PC-9 (cell line): Measurements from ENCODE around the gene RYR2. TPM values are rescaled to one million over a fixed set of nuclear protein-coding genes. Genes with fewer than 3 reads are reported as not detected.

Experiments
- BruUV-seq: library from RNA; stranded (reverse); fragments of 400-500 nt; replicated peaks from 2 replicates; lab custom pipeline; 2021; lab: Mats Ljungman, UMichigan
- CTCF ChIA-PET: fragments of 300-600 bp; sonication (Branson Sonifier 250); formaldehyde crosslinking; loops from one replicate; lab custom pipeline; 2022; ENCODE audit warnings: antibody characterized with exemption; lab: Charles Lee
- POLR2A ChIA-PET: fragments of 300-600 bp; sonication (Branson Sonifier 250); formaldehyde crosslinking; loops from one replicate; lab custom pipeline; 2022; ENCODE audit warnings: antibody characterized with exemption; ENCODE audit not compliant: unreplicated experiment; lab: Charles Lee
- DNase-seq, 2 experiments: peaks; one replicate each; pipeline versions ENCODE4 v3.0.0 to v3.0.0-alpha.2; 2015 to 2022; ENCODE audit warnings: mixed read lengths in 1 of 2
- H2AFZ ChIP-seq: fragments of 200-600 bp; sonication (generic); 2 replicates; pipeline ENCODE4 v1.8.1; 2017; ENCODE audit warnings: antibody characterized with exemption
- H3F3A ChIP-seq: fragments of 200-600 bp; sonication (generic); 2 replicates; pipeline ENCODE4 v1.8.1; 2017; ENCODE audit warnings: antibody characterized with exemption, mild to moderate bottlenecking, low read depth; ENCODE audit not compliant: insufficient read depth
- H3K27ac ChIP-seq: fragments of 200-600 bp; sonication (generic); 2 replicates; pipeline ENCODE4 v1.6.1; 2016; ENCODE audit warnings: mixed run types
- H3K27me3 ChIP-seq: fragments of 200-600 bp; sonication (generic); 2 replicates; pipeline ENCODE4 v1.6.1; 2016; ENCODE audit warnings: low read depth, mixed run types; ENCODE audit not compliant: insufficient read depth
- H3K36me3 ChIP-seq: fragments of 200-600 bp; sonication (generic); 2 replicates; pipeline ENCODE4 v1.6.1; 2016; ENCODE audit warnings: low read depth, mixed run types
- H3K4me1 ChIP-seq: fragments of 200-600 bp; sonication (generic); replicated peaks from 2 replicates; pipeline ENCODE4 v1.6.1; 2016; ENCODE audit warnings: mixed run types; ENCODE audit not compliant: insufficient read depth
- H3K4me2 ChIP-seq: fragments of 200-600 bp; sonication (generic); 2 replicates; pipeline ENCODE4 v1.6.1; 2017; ENCODE audit warnings: mixed run types
- H3K4me3 ChIP-seq: fragments of 200-600 bp; sonication (generic); 2 replicates; pipeline ENCODE4 v1.6.1; 2016; ENCODE audit warnings: mixed run types
- H3K79me2 ChIP-seq: fragments of 200-600 bp; sonication (generic); 2 replicates; pipeline ENCODE4 v1.6.1; 2017; ENCODE audit warnings: low read depth, mixed run types
- H3K9me2 ChIP-seq: fragments of 200-600 bp; sonication (generic); 2 replicates; pipeline ENCODE4 v1.8.1; 2017; ENCODE audit warnings: mild to moderate bottlenecking; ENCODE audit not compliant: insufficient read depth
- H3K9me3 ChIP-seq: fragments of 200-600 bp; sonication (generic); 2 replicates; pipeline ENCODE4 v1.8.1; 2016; ENCODE audit warnings: low read depth; ENCODE audit not compliant: insufficient read depth
- H4K20me1 ChIP-seq: fragments of 200-600 bp; sonication (generic); 2 replicates; pipeline ENCODE4 v1.8.1; 2017; ENCODE audit not compliant: insufficient read depth
- CTCF ChIP-seq: fragments of 200-600 bp; sonication (generic); conservative IDR thresholded peaks from 2 replicates; pipeline ENCODE4 v1.6.1; 2017; ENCODE audit warnings: mixed run types, antibody characterized with exemption, mild to moderate bottlenecking, moderate library complexity
- EZH2 ChIP-seq: fragments of 200-600 bp; sonication (generic); IDR thresholded peaks from 2 replicates; pipeline ENCODE4 v1.8.0; 2017; ENCODE audit warnings: antibody characterized with exemption, low read depth
- intact Hi-C: fragments of 100-400 bp; cut with micrococcal nuclease; formaldehyde crosslinking; loops from one replicate; pipeline ENCODE4 v1.10.0; 2022; ENCODE audit not compliant: unreplicated experiment
- total RNA-seq: library from RNA; stranded (reverse); gene quantifications from 2 replicates; pipeline ENCODE4 v1.2.3, GENCODE V29; 2021

Gene RYR2
- total RNA-seq, 1 experiment from 2014 or later, result not detected

- CTCF ChIA-PET, result no interaction called here
- DNase-seq, result no peak
Measured at GRCh38 chr1:237013608-237014007, 28.4 kb upstream of the RYR2 start.

GRCh38 chr1:237016626-237017025 lies 25.4 kb upstream of the RYR2 start:
- no peaks in the 10 kb centered on the region for H3K9me2 ChIP-seq
- TF ChIP-seq EZH2 (no peak), CTCF (no peak)
- H3K79me2 ChIP-seq, result no peaks in the 10 kb centered on the region
- H3K36me3 ChIP-seq, result no peaks in the 10 kb centered on the region
- DNase-seq, result no peak
- no peaks in the 10 kb centered on the region for H3K9me3 ChIP-seq
- BruUV-seq, result no TSS peak
- H3K27me3 ChIP-seq, result peaks cover 30% of the 10 kb centered on the region; the same call in 1 of the 2 replicates
- no peak overlapping the region for H2AFZ ChIP-seq
- no peak overlapping the region for H3K27ac ChIP-seq
- H3F3A ChIP-seq, result no peaks in the 10 kb centered on the region
- CTCF ChIA-PET, result no interaction called here
- no peak overlapping the region for H3K4me3 ChIP-seq
- intact Hi-C loops, result no loop called here
- POLR2A ChIA-PET, result no interaction called here
- no peaks in the 10 kb centered on the region for H4K20me1 ChIP-seq
- H3K4me2 ChIP-seq, result no peak overlapping the region
- no peaks in the 10 kb centered on the region for H3K4me1 ChIP-seq

More at GRCh38 chr1:237013608-237014007, 28.4 kb upstream of the RYR2 start:
- Histone ChIP-seq H3K36me3 (no peaks in the 10 kb centered on the region), H3F3A (no peaks in the 10 kb centered on the region), H3K4me1 (no peaks in the 10 kb centered on the region), H3K27me3 (peaks cover 40% of the 10 kb centered on the region), H3K9me2 (no peaks in the 10 kb centered on the region), H2AFZ (no peak overlapping the region), H4K20me1 (no peaks in the 10 kb centered on the region), H3K4me2 (no peak overlapping the region), H3K4me3 (no peak overlapping the region), H3K27ac (no peak overlapping the region), H3K79me2 (no peaks in the 10 kb centered on the region), H3K9me3 (no peaks in the 10 kb centered on the region)
- intact Hi-C loops, result no loop called here
- no peak for TF ChIP-seq EZH2
- TF ChIP-seq CTCF, result no peak
- BruUV-seq, result no TSS peak
- POLR2A ChIA-PET, result no interaction called here

- H3F3A ChIP-seq, result no peaks in the 10 kb centered on the region
- ChIA-PET CTCF (no interaction called here), POLR2A (no interaction called here)
- no peaks in the 10 kb centered on the region for H4K20me1 ChIP-seq
- no TSS peak for BruUV-seq
- no peaks in the 10 kb centered on the region for H3K36me3 ChIP-seq
- intact Hi-C loops, result no loop called here
- no peak overlapping the region for H3K4me2 ChIP-seq
- H3K9me2 ChIP-seq, result no peaks in the 10 kb centered on the region
- no peaks in the 10 kb centered on the region for H3K4me1 ChIP-seq
- H2AFZ ChIP-seq, result no peak overlapping the region
- no peaks in the 10 kb centered on the region for H3K9me3 ChIP-seq
- no peak overlapping the region for H3K4me3 ChIP-seq
- H3K27ac ChIP-seq, result no peak overlapping the region
- no peaks in the 10 kb centered on the region for H3K79me2 ChIP-seq
- TF ChIP-seq EZH2 (no peak), CTCF (no peak)
- H3K27me3 ChIP-seq, result peaks cover 18% of the 10 kb centered on the region; the same call in 1 of the 2 replicates
- DNase-seq, result no peak
Measured at GRCh38 chr1:237018896-237019295, 23.1 kb upstream of the RYR2 start.
